Natural killer cell (primary cell): ENCODE measurements around the gene IL10RA. TPM values are rescaled to one million over a fixed set of nuclear protein-coding genes. Genes with fewer than 3 reads are reported as not detected.

Source experiments
- ATAC-seq, 3 donors: fragments of 150-1000 bp in 2 of 3; fragments of 200-7000 bp in 1 of 3; cut with Tn5 transposase; 1 replicate in 1 of 3; 2 replicates in 2 of 3; pipeline ENCODE4 v1.10.0; 2021; ENCODE audit warnings: mild to moderate bottlenecking in 2 of 3, moderate library complexity in 2 of 3
- DNase-seq, 2 donors: peaks; one replicate each; pipeline versions ENCODE4 v3.0.0 to v3.0.0-alpha.2; 2013 to 2021; ENCODE audit warnings: mixed read lengths in 1 of 2
- H3K27ac ChIP-seq: one replicate; pipeline ENCODE4 v1.5.1; 2013; ENCODE audit warnings: mild to moderate bottlenecking, low read length
- H3K27me3 ChIP-seq: one replicate; pipeline ENCODE4 v1.6.1; 2013; ENCODE audit warnings: low read length; ENCODE audit not compliant: control insufficient read depth, insufficient read depth
- H3K36me3 ChIP-seq: one replicate; pipeline ENCODE4 v1.6.1; 2013; ENCODE audit warnings: low read length; ENCODE audit not compliant: control insufficient read depth, insufficient read depth
- H3K4me1 ChIP-seq: one replicate; pipeline ENCODE4 v1.6.1; 2013; ENCODE audit warnings: low read length; ENCODE audit not compliant: control insufficient read depth, insufficient read depth
- H3K4me3 ChIP-seq: one replicate; pipeline ENCODE4 v1.5.1; 2013; ENCODE audit warnings: low read length
- H3K9me3 ChIP-seq: one replicate; pipeline ENCODE4 v1.6.1; 2013; ENCODE audit warnings: low read length; ENCODE audit not compliant: control insufficient read depth, insufficient read depth
- H3K27ac Mint-ChIP-seq, 2 donors: one replicate each; pipeline ENCODE4 v1.8.0; 2022; ENCODE audit warnings: mild to moderate bottlenecking in 2 of 2, mixed read lengths in 2 of 2, moderate library complexity in 1 of 2
- H3K27me3 Mint-ChIP-seq, 2 donors: one replicate each; pipeline ENCODE4 v1.8.0; 2022; ENCODE audit warnings: low read depth in 2 of 2, mixed read lengths in 2 of 2
- H3K36me3 Mint-ChIP-seq: one replicate; pipeline ENCODE4 v1.8.0; 2022; ENCODE audit warnings: mixed read lengths
- H3K4me1 Mint-ChIP-seq, 2 donors: one replicate each; pipeline ENCODE4 v1.8.0; 2022; ENCODE audit warnings: mixed read lengths in 2 of 2
- H3K4me3 Mint-ChIP-seq: one replicate; pipeline ENCODE4 v1.8.0; 2022; ENCODE audit warnings: mild to moderate bottlenecking, moderate library complexity, mixed read lengths
- H3K9me3 Mint-ChIP-seq, 2 donors: one replicate each; pipeline ENCODE4 v1.8.0; 2022; ENCODE audit warnings: mixed read lengths in 2 of 2
- WGBS: methylation state at CpG from one replicate; pipeline ENCODE4 v1.1.7; 2013; ENCODE audit warnings: missing lambda C conversion rate; ENCODE audit not compliant: insufficient coverage; 5-methylcytosine and 5-hydroxymethylcytosine counted together
- intact Hi-C: fragments of 100-400 bp; cut with micrococcal nuclease; formaldehyde crosslinking; loops from one replicate; pipeline ENCODE4 v1.14.2; 2022
- total RNA-seq, 4 donors: library from RNA; stranded (reverse); fragments of 120-200 nt in 1 of 4; gene quantifications; one replicate each; pipeline versions ENCODE4 v1.2.3 to v1.2.4, GENCODE V29; 2013 to 2022
- TF ChIP-seq, protein P1 (sequence below): fragments of 200-600 bp; IDR thresholded peaks from one replicate; pipeline ENCODE4 v1.8.0; 2022; ENCODE audit warnings: antibody characterized with exemption

The IL10RA gene
- total RNA-seq, 3 donors from 2014 or later (not counting 1 experiment from before 2014, with no cell fraction given): 263 to 286 (median 268) TPM

DNA sequence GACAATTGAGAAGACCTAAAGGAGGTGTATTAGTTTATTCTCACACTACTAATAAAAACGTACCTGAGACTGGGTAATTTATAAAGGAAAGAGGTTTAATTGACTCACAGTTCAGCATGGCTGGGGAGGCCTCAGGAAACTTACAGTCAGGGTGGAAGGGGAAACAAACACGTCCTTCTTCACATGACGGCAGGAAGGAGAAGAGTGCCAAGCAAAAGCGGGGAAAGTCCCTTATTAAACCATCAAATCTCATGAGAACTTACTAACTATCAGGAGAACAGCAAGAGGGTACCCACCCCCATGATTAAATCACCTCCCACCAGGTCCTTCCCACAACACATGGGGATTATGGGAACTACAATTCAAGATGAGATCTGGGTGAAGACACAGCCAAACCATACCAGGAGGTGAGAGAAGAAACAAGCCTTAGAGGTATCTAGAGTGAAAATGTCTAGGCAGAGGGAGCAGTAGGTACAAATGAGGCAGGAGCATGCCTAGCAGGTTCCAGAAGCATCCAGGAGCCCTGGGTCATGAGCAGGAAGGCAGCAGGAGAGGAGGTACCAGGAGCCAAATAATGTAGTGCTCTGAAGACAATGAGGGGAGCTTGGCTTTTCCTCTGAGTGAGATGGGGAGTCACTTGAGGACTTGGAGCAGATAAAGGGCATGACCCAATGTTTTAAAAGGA is 31.6 kb downstream of the IL10RA start:
- no peak overlapping the region for H3K4me3 ChIP-seq
- H3K27me3 ChIP-seq: no peaks in the 10 kb centered on the region
- peaks cover 44% of the 10 kb centered on the region for H3K4me1 ChIP-seq
- H3K9me3 ChIP-seq: peaks cover 13% of the 10 kb centered on the region
- TF ChIP-seq, protein P1, sequence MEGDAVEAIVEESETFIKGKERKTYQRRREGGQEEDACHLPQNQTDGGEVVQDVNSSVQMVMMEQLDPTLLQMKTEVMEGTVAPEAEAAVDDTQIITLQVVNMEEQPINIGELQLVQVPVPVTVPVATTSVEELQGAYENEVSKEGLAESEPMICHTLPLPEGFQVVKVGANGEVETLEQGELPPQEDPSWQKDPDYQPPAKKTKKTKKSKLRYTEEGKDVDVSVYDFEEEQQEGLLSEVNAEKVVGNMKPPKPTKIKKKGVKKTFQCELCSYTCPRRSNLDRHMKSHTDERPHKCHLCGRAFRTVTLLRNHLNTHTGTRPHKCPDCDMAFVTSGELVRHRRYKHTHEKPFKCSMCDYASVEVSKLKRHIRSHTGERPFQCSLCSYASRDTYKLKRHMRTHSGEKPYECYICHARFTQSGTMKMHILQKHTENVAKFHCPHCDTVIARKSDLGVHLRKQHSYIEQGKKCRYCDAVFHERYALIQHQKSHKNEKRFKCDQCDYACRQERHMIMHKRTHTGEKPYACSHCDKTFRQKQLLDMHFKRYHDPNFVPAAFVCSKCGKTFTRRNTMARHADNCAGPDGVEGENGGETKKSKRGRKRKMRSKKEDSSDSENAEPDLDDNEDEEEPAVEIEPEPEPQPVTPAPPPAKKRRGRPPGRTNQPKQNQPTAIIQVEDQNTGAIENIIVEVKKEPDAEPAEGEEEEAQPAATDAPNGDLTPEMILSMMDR: no peak
- intact Hi-C loops: no loop called here
- Mint-ChIP-seq H3K36me3 (peaks cover 13% of the 10 kb centered on the region), H3K27ac (no peak overlapping the region), H3K27me3 (no peaks in the 10 kb centered on the region), H3K4me3 (no peak overlapping the region), H3K4me1 (peaks cover 49 to 52% of the 10 kb centered on the region in 2 donors), H3K9me3 (peaks cover 11 to 13% of the 10 kb centered on the region in 2 donors)
- no peaks in the 10 kb centered on the region for H3K36me3 ChIP-seq
- no peak for DNase-seq
- ATAC-seq: no peak
- no peak overlapping the region for H3K27ac ChIP-seq
- 83% methylated on average over 2 of the region's 4 CpGs for WGBS

DNA sequence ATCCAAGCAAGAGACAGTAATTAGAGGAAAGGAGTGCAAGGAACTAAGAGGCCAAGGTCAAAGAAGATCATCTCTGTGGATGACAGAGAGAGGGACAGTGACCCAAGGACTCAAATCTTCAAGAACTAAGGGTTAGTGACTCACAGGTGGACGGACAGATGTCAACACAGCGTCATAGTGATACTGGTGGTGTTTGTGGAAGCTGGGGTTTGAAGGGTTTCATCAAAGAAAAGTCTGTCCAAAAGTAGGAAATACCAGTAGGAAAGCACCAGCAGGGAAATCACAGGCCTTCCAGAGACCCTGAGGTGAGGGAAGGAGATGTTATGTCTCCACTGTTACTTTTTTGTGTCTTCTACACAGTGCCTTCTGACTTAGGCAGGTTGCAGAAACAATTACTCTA is 32.2 kb downstream of the IL10RA start:
- intact Hi-C loops: no loop called here
- Histone ChIP-seq H3K4me3 (no peak overlapping the region), H3K36me3 (no peaks in the 10 kb centered on the region), H3K27me3 (no peaks in the 10 kb centered on the region), H3K27ac (no peak overlapping the region), H3K9me3 (peaks cover 13% of the 10 kb centered on the region), H3K4me1 (peaks cover 38% of the 10 kb centered on the region)
- WGBS: 95% methylated on average over 2 of the region's 2 CpGs
- ATAC-seq (no peak), DNase-seq (no peak)
- Mint-ChIP-seq H3K4me3 (no peak overlapping the region), H3K27me3 (no peaks in the 10 kb centered on the region), H3K27ac (no peak overlapping the region), H3K9me3 (peaks cover 11 to 13% of the 10 kb centered on the region in 2 donors), H3K36me3 (peaks cover 13% of the 10 kb centered on the region), H3K4me1 (peaks cover 43 to 46% of the 10 kb centered on the region in 2 donors)
- TF ChIP-seq, protein P1: no peak

DNA sequence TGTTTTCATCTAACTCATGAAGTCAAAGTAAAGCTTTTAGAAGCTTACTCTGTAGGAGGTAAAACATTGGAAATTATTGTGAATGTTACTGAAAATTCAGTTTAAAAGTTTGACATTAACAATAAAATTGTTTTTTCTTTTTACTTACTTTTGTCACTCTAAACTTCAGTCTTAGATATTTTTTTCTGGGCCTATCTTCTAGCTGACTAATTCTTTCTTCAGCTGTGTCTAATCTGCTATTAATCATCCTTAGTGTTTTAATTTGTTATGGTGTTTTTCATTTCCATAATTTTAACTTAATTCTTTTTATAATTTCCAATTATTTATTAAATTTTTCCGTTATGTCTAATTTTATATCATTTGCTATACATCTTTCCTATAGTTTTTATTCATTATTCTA is 35.0 kb downstream of the IL10RA start:
- H3K27ac Mint-ChIP-seq: no peak overlapping the region
- H3K27me3 ChIP-seq: no peaks in the 10 kb centered on the region
- no CpG with 5 or more reads among the region's 1 CpG for WGBS
- TF ChIP-seq, protein P1: no peak
- ATAC-seq (no peak), DNase-seq (no peak)
- H3K36me3 ChIP-seq: no peaks in the 10 kb centered on the region
- peaks cover 26 to 29% of the 10 kb centered on the region in 2 donors for H3K4me1 Mint-ChIP-seq
- peaks cover 9 to 13% of the 10 kb centered on the region in 2 donors for H3K9me3 Mint-ChIP-seq
- H3K4me3 ChIP-seq: no peak overlapping the region
- H3K4me3 Mint-ChIP-seq: no peak overlapping the region
- H3K9me3 ChIP-seq: peaks cover 13% of the 10 kb centered on the region
- intact Hi-C loops: no loop called here
- H3K4me1 ChIP-seq: peaks cover 11% of the 10 kb centered on the region
- no peak overlapping the region for H3K27ac ChIP-seq
- no peaks in the 10 kb centered on the region for H3K27me3 Mint-ChIP-seq
- peaks cover 13% of the 10 kb centered on the region for H3K36me3 Mint-ChIP-seq

DNA sequence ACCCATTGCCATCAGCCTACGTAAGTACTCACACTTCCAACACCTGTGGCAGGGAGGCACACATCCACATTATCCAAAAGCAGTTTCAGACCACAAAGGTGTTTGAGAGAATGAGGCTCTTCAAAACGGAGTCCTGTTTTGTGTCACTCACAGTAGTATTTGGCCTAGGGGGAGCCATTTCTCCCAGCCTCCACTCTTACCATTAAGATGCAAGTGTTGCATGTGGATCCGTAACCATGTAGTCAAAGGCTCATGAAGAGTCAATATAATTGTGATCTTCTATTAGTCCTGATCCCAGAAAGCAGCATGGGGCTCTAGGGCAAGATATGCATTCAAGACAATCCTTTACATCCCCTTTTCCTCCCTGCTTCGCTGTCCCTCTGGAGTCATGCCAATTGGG is 41.5 kb downstream of the IL10RA start:
- ATAC-seq (no peak), DNase-seq (no peak)
- TF ChIP-seq, protein P1: no peak
- Histone ChIP-seq H3K9me3 (no peaks in the 10 kb centered on the region), H3K27ac (no peak overlapping the region), H3K36me3 (no peaks in the 10 kb centered on the region), H3K4me1 (no peaks in the 10 kb centered on the region), H3K27me3 (no peaks in the 10 kb centered on the region), H3K4me3 (no peak overlapping the region)
- Mint-ChIP-seq H3K27ac (no peak overlapping the region), H3K4me3 (no peak overlapping the region), H3K4me1 (peaks cover 16 to 21% of the 10 kb centered on the region in 2 donors), H3K27me3 (no peaks in the 10 kb centered on the region), H3K36me3 (no peaks in the 10 kb centered on the region), H3K9me3 (no peaks in the 10 kb centered on the region)
- 99% methylated on average over 4 of the region's 4 CpGs for WGBS
- intact Hi-C loops: no loop called here
